GM19023 (cell line): ENCODE data around the gene RIF1.
"Not testable (repeated sequence)": the region's sequence is repeated elsewhere in the genome, so short reads cannot be mapped to it uniquely, and the experiment has no call there.

ENCODE experiments used
- ATAC-seq: cut with Tn5 transposase; IDR thresholded peaks from one replicate; pipeline ENCODE4 v1.9.1; 2021; ENCODE audit warnings: mild to moderate bottlenecking, moderate library complexity; ENCODE audit not compliant: unreplicated experiment

The RIF1 gene

GRCh38 chr2:151408788-151409600 lies 708 bp upstream of the RIF1 start:
- ATAC-seq = no peak

- peak; percentile 32 for ATAC-seq
Measured at GRCh38 chr2:151410485-151410834, 758 bp downstream of the RIF1 start.

GRCh38 chr2:151417650-151418049 lies 7.9 kb downstream of the RIF1 start:
- ATAC-seq = no peak

- ATAC-seq = not testable (repeated sequence)
Measured at GRCh38 chr2:151421681-151422080, 12.0 kb downstream of the RIF1 start.

- no peak for ATAC-seq
Measured at GRCh38 chr2:151422917-151423439, 13.3 kb downstream of the RIF1 start.

- no peak for ATAC-seq
Measured at GRCh38 chr2:151423760-151424159, 14.1 kb downstream of the RIF1 start.

- ATAC-seq = no peak
Measured at GRCh38 chr2:151437630-151438029, 27.9 kb downstream of the RIF1 start.

- no peak for ATAC-seq
Measured at GRCh38 chr2:151438506-151438905, 28.8 kb downstream of the RIF1 start.

- no peak for ATAC-seq
Measured at GRCh38 chr2:151439127-151439526, 29.4 kb downstream of the RIF1 start.

- no peak for ATAC-seq
Measured at GRCh38 chr2:151459358-151459757, 49.7 kb downstream of the RIF1 start.

GRCh38 chr2:151465771-151466170 lies 56.1 kb downstream of the RIF1 start:
- ATAC-seq = no peak

GRCh38 chr2:151470556-151470955 lies 60.9 kb downstream of the RIF1 start:
- no peak for ATAC-seq

GRCh38 chr2:151472966-151473365 lies 63.3 kb downstream of the RIF1 start:
- ATAC-seq = no peak

GRCh38 chr2:151475071-151475470 lies 65.4 kb downstream of the RIF1 start:
- no peak for ATAC-seq

- no peak for ATAC-seq
Measured at GRCh38 chr2:151476287-151476686, 66.6 kb downstream of the RIF1 start.

GRCh38 chr2:151478011-151478410 lies 68.3 kb downstream of the RIF1 start:
- no peak for ATAC-seq

GRCh38 chr2:151481744-151482143 lies 72.0 kb downstream of the RIF1 start:
- ATAC-seq = no peak

GRCh38 chr2:151482171-151482725 lies 72.5 kb downstream of the RIF1 start:
- ATAC-seq = no peak

- ATAC-seq = no peak
Measured at GRCh38 chr2:151483546-151483945, 73.8 kb downstream of the RIF1 start.

- ATAC-seq = no peak
Measured at GRCh38 chr2:151484100-151484499, 74.4 kb downstream of the RIF1 start.

GRCh38 chr2:151486053-151486452 lies 76.4 kb downstream of the RIF1 start:
- no peak for ATAC-seq

- no peak for ATAC-seq
Measured at GRCh38 chr2:151490276-151490675, 80.6 kb downstream of the RIF1 start.
